Measurements from ENCODE around the gene TOGARAM1. TPM values are rescaled to one million over a fixed set of nuclear protein-coding genes. Genes with fewer than 3 reads are reported as not detected.

TOGARAM1 gene
- total RNA-seq, 1 donor from 2014 or later = 40.5 TPM

GRCh38 chr14:44962334-44963043 is 499 bp downstream of the TOGARAM1 start:
- DNase-seq (ENCODE audit: low read depth) = peak; percentile 17

GRCh38 chr14:44963044-44963528 is 1.1 kb downstream of the TOGARAM1 start:
- DNase-seq (ENCODE audit: low read depth) = no peak

GRCh38 chr14:44963775-44964380 is 1.9 kb downstream of the TOGARAM1 start:
- DNase-seq (ENCODE audit: low read depth) = no peak

- DNase-seq (ENCODE audit: low read depth) = peak; percentile 22
These were observed 4.8 kb downstream of the TOGARAM1 start for GRCh38 chr14:44966601-44967336.

- DNase-seq (ENCODE audit: low read depth) = no peak
These were observed 6.7 kb downstream of the TOGARAM1 start for GRCh38 chr14:44968714-44969113.

- DNase-seq (ENCODE audit: low read depth) = no peak
These were observed 8.9 kb downstream of the TOGARAM1 start for GRCh38 chr14:44970907-44971306.

- no peak for DNase-seq (ENCODE audit: low read depth)
These were observed 9.5 kb downstream of the TOGARAM1 start for GRCh38 chr14:44971459-44971858.

GRCh38 chr14:44979273-44979672 is 17.3 kb downstream of the TOGARAM1 start:
- no peak for DNase-seq (ENCODE audit: low read depth)

GRCh38 chr14:44979740-44980356 is 17.9 kb downstream of the TOGARAM1 start:
- no peak for DNase-seq (ENCODE audit: low read depth)

GRCh38 chr14:44981198-44981597 is 19.2 kb downstream of the TOGARAM1 start:
- no peak for DNase-seq (ENCODE audit: low read depth)

GRCh38 chr14:44982594-44982993 is 20.6 kb downstream of the TOGARAM1 start:
- DNase-seq (ENCODE audit: low read depth) = peak; percentile 32

GRCh38 chr14:44988694-44989093 is 26.7 kb downstream of the TOGARAM1 start:
- no peak for DNase-seq (ENCODE audit: low read depth)

GRCh38 chr14:44989497-44990440 is 27.8 kb downstream of the TOGARAM1 start:
- no peak for DNase-seq (ENCODE audit: low read depth)

GRCh38 chr14:44990533-44990932 is 28.5 kb downstream of the TOGARAM1 start:
- no peak for DNase-seq (ENCODE audit: low read depth)

GRCh38 chr14:44995196-44995595 is 33.2 kb downstream of the TOGARAM1 start:
- DNase-seq (ENCODE audit: low read depth) = no peak

GRCh38 chr14:44995770-44996294 is 33.8 kb downstream of the TOGARAM1 start:
- peak; percentile 26 for DNase-seq (ENCODE audit: low read depth)

- no peak for DNase-seq (ENCODE audit: low read depth)
These were observed 41.9 kb downstream of the TOGARAM1 start for GRCh38 chr14:45003924-45004323.

GRCh38 chr14:45015133-45015532 is 53.1 kb downstream of the TOGARAM1 start:
- no peak for DNase-seq (ENCODE audit: low read depth)

- DNase-seq (ENCODE audit: low read depth) = no peak
These were observed 66.2 kb downstream of the TOGARAM1 start for GRCh38 chr14:45028107-45028626.

- DNase-seq (ENCODE audit: low read depth) = no peak
These were observed 72.7 kb downstream of the TOGARAM1 start for GRCh38 chr14:45034730-45035129.

GRCh38 chr14:45038256-45038655 is 76.3 kb downstream of the TOGARAM1 start:
- no peak for DNase-seq (ENCODE audit: low read depth)

All from renal cortical epithelial cell (primary cell).